Activated naive CD4-positive, alpha-beta T cell (primary cell): ENCODE results near the gene CACNA1D.

ENCODE experiments used
- DNase-seq, 4 experiments: peaks; one replicate each; lab custom pipeline; 2025; lab: John Stamatoyannopoulos, UW

CACNA1D gene

GRCh38 chr3:53715815-53716483, 221.5 kb downstream of the CACNA1D start:
- no peak for DNase-seq

GRCh38 chr3:53716998-53717397, 222.6 kb downstream of the CACNA1D start:
- DNase-seq: no peak

- no peak for DNase-seq
Measured at GRCh38 chr3:53718462-53718861, 224.1 kb downstream of the CACNA1D start.

GRCh38 chr3:53719796-53720195, 225.4 kb downstream of the CACNA1D start:
- no peak for DNase-seq

- no peak for DNase-seq
Measured at GRCh38 chr3:53721187-53722119, 227.0 kb downstream of the CACNA1D start.

- DNase-seq: no peak
Measured at GRCh38 chr3:53724566-53724965, 230.2 kb downstream of the CACNA1D start.

GRCh38 chr3:53725387-53725995, 231.1 kb downstream of the CACNA1D start:
- no peak for DNase-seq

- DNase-seq: no peak
Measured at GRCh38 chr3:53726643-53727042, 232.2 kb downstream of the CACNA1D start.

GRCh38 chr3:53728606-53729005, 234.2 kb downstream of the CACNA1D start:
- no peak for DNase-seq

- no peak for DNase-seq
Measured at GRCh38 chr3:53729159-53729558, 234.7 kb downstream of the CACNA1D start.

- DNase-seq: no peak
Measured at GRCh38 chr3:53729618-53730017, 235.2 kb downstream of the CACNA1D start.

GRCh38 chr3:53730576-53730975, 236.2 kb downstream of the CACNA1D start:
- no peak for DNase-seq

- DNase-seq: no peak
Measured at GRCh38 chr3:53731934-53732624, 237.7 kb downstream of the CACNA1D start.

- no peak for DNase-seq
Measured at GRCh38 chr3:53733446-53733845, 239.0 kb downstream of the CACNA1D start.

GRCh38 chr3:53739966-53740365, 245.6 kb downstream of the CACNA1D start:
- no peak for DNase-seq

GRCh38 chr3:53740956-53741355, 246.5 kb downstream of the CACNA1D start:
- DNase-seq: no peak

GRCh38 chr3:53744351-53744750, 249.9 kb downstream of the CACNA1D start:
- no peak for DNase-seq

- DNase-seq: no peak
Measured at GRCh38 chr3:53747559-53747958, 253.1 kb downstream of the CACNA1D start.

GRCh38 chr3:53748512-53749271, 254.3 kb downstream of the CACNA1D start:
- DNase-seq: no peak

GRCh38 chr3:53749448-53749847, 255.0 kb downstream of the CACNA1D start:
- no peak for DNase-seq
